ENCODE data around the gene LKAAEAR1. TPM values are rescaled to one million over a fixed set of nuclear protein-coding genes. Genes with fewer than 3 reads are reported as not detected.

Gene LKAAEAR1
- total and polyA plus RNA-seq, 2 of the 13 experiments (the other 11 are each of a cell fraction or from before 2014, with no cell fraction given) = not detected

DNA sequence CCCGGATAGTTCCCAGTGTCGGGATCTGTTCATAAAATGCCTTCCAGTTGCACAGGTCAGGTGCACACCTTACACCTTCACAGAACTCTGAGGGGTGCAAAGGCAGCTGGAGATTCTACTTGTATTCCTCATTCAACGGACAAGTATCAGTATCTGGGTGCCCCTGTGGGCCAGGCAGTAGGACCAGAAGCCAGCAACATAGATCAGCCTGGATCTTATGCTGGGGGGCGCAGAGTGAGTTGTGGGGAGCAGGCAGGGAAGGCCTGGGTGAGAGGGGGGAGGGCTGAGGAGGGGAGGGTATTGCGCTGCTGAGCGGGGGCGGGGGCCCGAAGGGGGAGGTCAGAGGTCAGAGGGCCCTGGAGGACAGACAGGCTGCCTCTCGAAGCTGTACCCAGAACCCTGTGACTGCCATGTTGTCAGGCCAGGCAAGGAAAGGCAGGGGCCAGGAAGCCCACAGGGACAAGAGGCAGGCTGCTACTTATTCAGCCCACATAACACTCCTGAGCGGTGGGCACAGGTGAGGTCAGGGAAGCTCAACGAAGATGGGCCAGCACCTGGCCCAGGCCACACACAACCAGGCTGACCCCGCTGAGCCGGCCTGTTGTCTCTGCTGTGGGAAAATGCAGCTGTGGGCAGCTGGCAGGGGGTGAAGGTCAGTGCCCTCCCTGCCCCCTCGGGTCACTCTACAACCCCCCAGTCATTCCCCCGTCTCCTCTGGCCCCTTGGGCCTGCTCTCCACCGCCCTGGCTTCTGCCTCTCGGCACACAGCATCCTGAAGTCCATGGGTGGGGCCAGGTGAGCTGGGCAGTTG is 3.2 kb downstream of the LKAAEAR1 start (continued):
- TF ChIP-seq ZNF280B (CRISPR knock-in tag; IDR thresholded peaks at IDR 0.05; ENCODE audit: borderline replicate concordance) (no peak), PAF1 (CRISPR knock-in tag; IDR thresholded peaks at IDR 0.05) (no peak), ZNF577 (CRISPR knock-in tag; IDR thresholded peaks at IDR 0.05; ENCODE audit: borderline replicate concordance, low read depth) (no peak), ZFP62 (CRISPR knock-in tag; IDR thresholded peaks at IDR 0.05) (no peak), RORA (CRISPR knock-in tag; IDR thresholded peaks at IDR 0.05) (no peak), ZFP91 (CRISPR knock-in tag; IDR thresholded peaks at IDR 0.05; ENCODE audit: borderline replicate concordance) (no peak), DR1 (CRISPR knock-in tag; IDR thresholded peaks at IDR 0.05) (no peak), SP1 (IDR thresholded peaks at IDR 0.05) (no peak), SP1 (CRISPR knock-in tag; IDR thresholded peaks at IDR 0.05) (no peak), ZNF775 (CRISPR knock-in tag; IDR thresholded peaks at IDR 0.05; ENCODE audit: borderline replicate concordance) (no peak), SETDB1 (CRISPR knock-in tag; IDR thresholded peaks at IDR 0.05; ENCODE audit: borderline replicate concordance) (no peak), ZFP36 (IDR thresholded peaks at IDR 0.05; ENCODE audit: borderline replicate concordance, low read depth, low read length, partially characterized antibody) (no peak), FOXJ3 (CRISPR knock-in tag; IDR thresholded peaks at IDR 0.05; ENCODE audit: borderline replicate concordance) (no peak), SRSF1 (optimal IDR thresholded peaks at IDR 0.05; ENCODE audit: low read depth, low read length) (peak; percentile 75), AGO1 (IDR thresholded peaks at IDR 0.05; ENCODE audit: low read depth, low read length, poor library complexity, severe bottlenecking) (peak; percentile 64), MEF2D (CRISPR knock-in tag; IDR thresholded peaks at IDR 0.05) (no peak), STAT5B (CRISPR knock-in tag; IDR thresholded peaks at IDR 0.05) (no peak)
- TF ChIP-seq, protein P1, sequence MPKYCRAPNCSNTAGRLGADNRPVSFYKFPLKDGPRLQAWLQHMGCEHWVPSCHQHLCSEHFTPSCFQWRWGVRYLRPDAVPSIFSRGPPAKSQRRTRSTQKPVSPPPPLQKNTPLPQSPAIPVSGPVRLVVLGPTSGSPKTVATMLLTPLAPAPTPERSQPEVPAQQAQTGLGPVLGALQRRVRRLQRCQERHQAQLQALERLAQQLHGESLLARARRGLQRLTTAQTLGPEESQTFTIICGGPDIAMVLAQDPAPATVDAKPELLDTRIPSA (CRISPR knock-in tag; IDR thresholded peaks at IDR 0.05; ENCODE audit: borderline replicate concordance) = no peak
- TF ChIP-seq, protein P2, sequence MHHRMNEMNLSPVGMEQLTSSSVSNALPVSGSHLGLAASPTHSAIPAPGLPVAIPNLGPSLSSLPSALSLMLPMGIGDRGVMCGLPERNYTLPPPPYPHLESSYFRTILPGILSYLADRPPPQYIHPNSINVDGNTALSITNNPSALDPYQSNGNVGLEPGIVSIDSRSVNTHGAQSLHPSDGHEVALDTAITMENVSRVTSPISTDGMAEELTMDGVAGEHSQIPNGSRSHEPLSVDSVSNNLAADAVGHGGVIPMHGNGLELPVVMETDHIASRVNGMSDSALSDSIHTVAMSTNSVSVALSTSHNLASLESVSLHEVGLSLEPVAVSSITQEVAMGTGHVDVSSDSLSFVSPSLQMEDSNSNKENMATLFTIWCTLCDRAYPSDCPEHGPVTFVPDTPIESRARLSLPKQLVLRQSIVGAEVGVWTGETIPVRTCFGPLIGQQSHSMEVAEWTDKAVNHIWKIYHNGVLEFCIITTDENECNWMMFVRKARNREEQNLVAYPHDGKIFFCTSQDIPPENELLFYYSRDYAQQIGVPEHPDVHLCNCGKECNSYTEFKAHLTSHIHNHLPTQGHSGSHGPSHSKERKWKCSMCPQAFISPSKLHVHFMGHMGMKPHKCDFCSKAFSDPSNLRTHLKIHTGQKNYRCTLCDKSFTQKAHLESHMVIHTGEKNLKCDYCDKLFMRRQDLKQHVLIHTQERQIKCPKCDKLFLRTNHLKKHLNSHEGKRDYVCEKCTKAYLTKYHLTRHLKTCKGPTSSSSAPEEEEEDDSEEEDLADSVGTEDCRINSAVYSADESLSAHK (CRISPR knock-in tag; IDR thresholded peaks at IDR 0.05; ENCODE audit: borderline replicate concordance) = no peak
- TF ChIP-seq, protein P3, sequence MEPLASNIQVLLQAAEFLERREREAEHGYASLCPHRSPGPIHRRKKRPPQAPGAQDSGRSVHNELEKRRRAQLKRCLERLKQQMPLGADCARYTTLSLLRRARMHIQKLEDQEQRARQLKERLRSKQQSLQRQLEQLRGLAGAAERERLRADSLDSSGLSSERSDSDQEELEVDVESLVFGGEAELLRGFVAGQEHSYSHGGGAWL (CRISPR knock-in tag; IDR thresholded peaks at IDR 0.05) = no peak
- TF ChIP-seq, protein P4, sequence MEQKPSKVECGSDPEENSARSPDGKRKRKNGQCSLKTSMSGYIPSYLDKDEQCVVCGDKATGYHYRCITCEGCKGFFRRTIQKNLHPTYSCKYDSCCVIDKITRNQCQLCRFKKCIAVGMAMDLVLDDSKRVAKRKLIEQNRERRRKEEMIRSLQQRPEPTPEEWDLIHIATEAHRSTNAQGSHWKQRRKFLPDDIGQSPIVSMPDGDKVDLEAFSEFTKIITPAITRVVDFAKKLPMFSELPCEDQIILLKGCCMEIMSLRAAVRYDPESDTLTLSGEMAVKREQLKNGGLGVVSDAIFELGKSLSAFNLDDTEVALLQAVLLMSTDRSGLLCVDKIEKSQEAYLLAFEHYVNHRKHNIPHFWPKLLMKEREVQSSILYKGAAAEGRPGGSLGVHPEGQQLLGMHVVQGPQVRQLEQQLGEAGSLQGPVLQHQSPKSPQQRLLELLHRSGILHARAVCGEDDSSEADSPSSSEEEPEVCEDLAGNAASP (CRISPR knock-in tag; IDR thresholded peaks at IDR 0.05; ENCODE audit: borderline replicate concordance) = peak; percentile 90; the same call in 1 of the 2 replicates

All from HepG2 (cell line).